Muscle of arm (tissue), 14 donors: Measurements from ENCODE around the gene MATK. TPM values are rescaled to one million over a fixed set of nuclear protein-coding genes. Genes with fewer than 3 reads are reported as not detected.

Experiments
- DNase-seq: peaks from one replicate; pipeline ENCODE4 v3.0.0-alpha.2; 2013
- long read RNA-seq, 11 donors: transcript quantifications; one replicate each; lab custom pipeline, GENCODE V29; 2026
- polyA plus RNA-seq, 12 donors: library from polyadenylated mRNA; unstranded; fragments of 120-200 nt; gene quantifications; one replicate each; pipeline ENCODE4 v1.2.1, GENCODE V29; 2013; ENCODE audit not compliant: insufficient read length in 12 of 12

MATK gene
- polyA plus RNA-seq = 1 to 10 TPM in 4 of 12 donors, under 1 TPM in 6, not detected in 2; 0.51 to 3.6 (median 0.78) TPM
- long read RNA-seq, donor 1, partial matches to known transcripts = 0 of 1 reads
- long read RNA-seq, donor 1, other reads (novel, unspliced or antisense) = 0 of 1 reads
- long read RNA-seq, donor 2 = 0 reads
- long read RNA-seq, donor 3 = 0 reads
- long read RNA-seq, donor 4 = 0 reads
- long read RNA-seq, donor 5 = 0 reads
- long read RNA-seq, donor 6 = 0 reads
- long read RNA-seq, donor 7 = 0 reads
- long read RNA-seq, donor 8 = 0 reads
- long read RNA-seq, donor 9 = 0 reads
- long read RNA-seq, donor 10 = 0 reads
- long read RNA-seq, donor 11, partial matches to known transcripts = 0 of 2 reads
- long read RNA-seq, donor 11, other reads (novel, unspliced or antisense) = 0 of 2 reads

- DNase-seq = no peak
These were observed at the start of gene MATK for GRCh38 chr19:3785938-3786824. TSS of gene MATK (minus strand) at chr19:3786381. CDS start at chr19:3785135, 1,246 bp downstream.

- DNase-seq = no peak
These were observed 48.9 kb upstream of the MATK start for GRCh38 chr19:3835055-3835435.

GRCh38 chr19:3834349-3835054 lies 48.3 kb upstream of the MATK start:
- no peak for DNase-seq

GRCh38 chr19:3833578-3834348 lies 47.6 kb upstream of the MATK start:
- DNase-seq = no peak

- no peak for DNase-seq
These were observed 45.8 kb upstream of the MATK start for GRCh38 chr19:3832001-3832400.

- no peak for DNase-seq
These were observed 45.4 kb upstream of the MATK start for GRCh38 chr19:3831601-3832000.

GRCh38 chr19:3830621-3831589 lies 44.7 kb upstream of the MATK start:
- DNase-seq = peak; percentile 26

- no peak for DNase-seq
These were observed 41.1 kb upstream of the MATK start for GRCh38 chr19:3827306-3827705.

GRCh38 chr19:3826163-3826562 lies 40.0 kb upstream of the MATK start:
- DNase-seq = no peak

GRCh38 chr19:3825286-3825956 lies 39.2 kb upstream of the MATK start:
- DNase-seq = no peak

GRCh38 chr19:3823350-3823713 lies 37.2 kb upstream of the MATK start:
- DNase-seq = no peak

GRCh38 chr19:3822683-3823349 lies 36.6 kb upstream of the MATK start:
- DNase-seq = no peak

- DNase-seq = peak; percentile 46
These were observed 35.7 kb upstream of the MATK start for GRCh38 chr19:3821857-3822364.

- DNase-seq = no peak
These were observed 35.0 kb upstream of the MATK start for GRCh38 chr19:3821156-3821555.

- DNase-seq = no peak
These were observed 33.8 kb upstream of the MATK start for GRCh38 chr19:3819989-3820388.

- no peak for DNase-seq
These were observed 32.7 kb upstream of the MATK start for GRCh38 chr19:3818918-3819317.

GRCh38 chr19:3818466-3818865 lies 32.3 kb upstream of the MATK start:
- no peak for DNase-seq

GRCh38 chr19:3817761-3818160 lies 31.6 kb upstream of the MATK start:
- DNase-seq = no peak
